SU-DHL-6 (cell line): Measurements from ENCODE around the gene MEIS1.

Experiments
- H2AFZ ChIP-seq: fragments of 200-600 bp; sonication (generic); 2 replicates; pipeline ENCODE4 v1.6.1; 2014; ENCODE audit warnings: low read depth, mild to moderate bottlenecking, moderate library complexity, mixed read lengths, antibody characterized with exemption, low read length; ENCODE audit not compliant: severe bottlenecking
- H3F3A ChIP-seq: fragments of 200-600 bp; shearing (Covaris generic); 2 replicates; pipeline ENCODE4 v1.6.0; 2016; ENCODE audit warnings: antibody characterized with exemption, mild to moderate bottlenecking; ENCODE audit not compliant: insufficient read depth
- H3K27ac ChIP-seq: fragments of 200-600 bp; sonication (generic); 2 replicates; pipeline ENCODE4 v1.5.1; 2016; ENCODE audit warnings: low read depth, mild to moderate bottlenecking, low read length, moderate library complexity, mixed read lengths
- H3K27me3 ChIP-seq: fragments of 200-600 bp; sonication (generic), shearing (Covaris generic); 2 replicates; pipeline ENCODE4 v1.6.0; 2014; ENCODE audit warnings: mild to moderate bottlenecking, low read length
- H3K36me3 ChIP-seq: fragments of 200-600 bp; sonication (generic); 2 replicates; pipeline ENCODE4 v1.6.1; 2014; ENCODE audit warnings: mild to moderate bottlenecking, low read length, mixed read lengths
- H3K4me2 ChIP-seq: fragments of 300-600, 200-600 bp; shearing (Covaris generic), sonication (generic); 2 replicates; pipeline ENCODE4 v1.6.0; 2014; ENCODE audit warnings: low read length, low read depth, mild to moderate bottlenecking; ENCODE audit not compliant: poor library complexity, severe bottlenecking
- H3K4me3 ChIP-seq: fragments of 200-600 bp; sonication (generic); 2 replicates; pipeline ENCODE4 v1.5.1; 2014; ENCODE audit warnings: antibody characterized with exemption, low read length, mild to moderate bottlenecking, mixed read lengths; ENCODE audit not compliant: insufficient read depth, poor library complexity, severe bottlenecking
- H3K79me2 ChIP-seq: fragments of 200-600 bp; sonication (generic); 2 replicates; pipeline ENCODE4 v1.6.1; 2014; ENCODE audit warnings: mild to moderate bottlenecking, low read length, moderate library complexity; ENCODE audit not compliant: insufficient read depth
- H3K9ac ChIP-seq: fragments of 200-600 bp; sonication (generic); 2 replicates; pipeline ENCODE4 v1.7.0; 2014; ENCODE audit warnings: mild to moderate bottlenecking, low read length
- H3K9me2 ChIP-seq: fragments of 200-600 bp; sonication (generic); replicated peaks from 2 replicates; pipeline ENCODE4 v1.6.1; 2014; ENCODE audit warnings: low read length; ENCODE audit not compliant: insufficient read depth
- H3K9me3 ChIP-seq: fragments of 200-600 bp; sonication (generic); 2 replicates; pipeline ENCODE4 v1.6.1; 2014; ENCODE audit warnings: low read length, mixed read lengths; ENCODE audit not compliant: insufficient read depth
- H4K20me1 ChIP-seq: fragments of 200-600 bp; sonication (generic); 2 replicates; pipeline ENCODE4 v1.6.1; 2014; ENCODE audit warnings: low read depth, mild to moderate bottlenecking, antibody characterized with exemption, low read length, moderate library complexity, mixed read lengths
- CTCF ChIP-seq: fragments of 200-600 bp; sonication (generic); IDR thresholded peaks from one replicate; pipeline ENCODE4 v1.5.1; 2017; ENCODE audit warnings: antibody characterized with exemption, mild to moderate bottlenecking, low read length, moderate library complexity; ENCODE audit not compliant: insufficient read depth, poor library complexity, severe bottlenecking
- EZH2phosphoT487 ChIP-seq: fragments of 200-600 bp; sonication (generic), shearing (Covaris generic); conservative IDR thresholded peaks from 2 replicates; pipeline ENCODE4 v1.6.1; 2018; ENCODE audit warnings: mild to moderate bottlenecking, antibody characterized with exemption, low read length, moderate library complexity, mixed read lengths

Gene MEIS1

GRCh38 chr2:66435549-66435875 lies 587 bp downstream of the MEIS1 start:
- H3K27me3 ChIP-seq: no peaks in the 10 kb centered on the region
- TF ChIP-seq EZH2phosphoT487: no peak
- TF ChIP-seq CTCF: no peak
- no peaks in the 10 kb centered on the region for H4K20me1 ChIP-seq
- H3K27ac ChIP-seq: no peak overlapping the region
- no peaks in the 10 kb centered on the region for H3K79me2 ChIP-seq
- H3K9ac ChIP-seq: no peak overlapping the region
- no peak overlapping the region for H2AFZ ChIP-seq
- no peaks in the 10 kb centered on the region for H3K9me2 ChIP-seq
- H3K4me2 ChIP-seq: no peak overlapping the region
- no peaks in the 10 kb centered on the region for H3K36me3 ChIP-seq
- no peaks in the 10 kb centered on the region for H3F3A ChIP-seq
- H3K4me3 ChIP-seq: no peak overlapping the region
- H3K9me3 ChIP-seq: no peaks in the 10 kb centered on the region

GRCh38 chr2:66435963-66436362 lies 1.0 kb downstream of the MEIS1 start:
- Histone ChIP-seq H3K27me3 (no peaks in the 10 kb centered on the region), H3K79me2 (no peaks in the 10 kb centered on the region), H3K9me3 (no peaks in the 10 kb centered on the region), H2AFZ (no peak overlapping the region), H3K9ac (no peak overlapping the region), H3K27ac (no peak overlapping the region), H3F3A (no peaks in the 10 kb centered on the region), H3K4me3 (no peak overlapping the region), H3K4me2 (no peak overlapping the region), H4K20me1 (no peaks in the 10 kb centered on the region), H3K36me3 (no peaks in the 10 kb centered on the region), H3K9me2 (no peaks in the 10 kb centered on the region)
- TF ChIP-seq EZH2phosphoT487 (no peak), CTCF (no peak)

- no peaks in the 10 kb centered on the region for H3K36me3 ChIP-seq
- H3K27ac ChIP-seq: no peak overlapping the region
- H3K9me3 ChIP-seq: no peaks in the 10 kb centered on the region
- H3K4me3 ChIP-seq: no peak overlapping the region
- H3F3A ChIP-seq: no peaks in the 10 kb centered on the region
- H3K9me2 ChIP-seq: no peaks in the 10 kb centered on the region
- H3K4me2 ChIP-seq: no peak overlapping the region
- no peak overlapping the region for H3K9ac ChIP-seq
- no peak overlapping the region for H2AFZ ChIP-seq
- TF ChIP-seq CTCF (no peak), EZH2phosphoT487 (no peak)
- no peaks in the 10 kb centered on the region for H3K27me3 ChIP-seq
- H4K20me1 ChIP-seq: no peaks in the 10 kb centered on the region
- H3K79me2 ChIP-seq: no peaks in the 10 kb centered on the region
Observed at GRCh38 chr2:66436581-66437001, 1.7 kb downstream of the MEIS1 start.
